AML-193 (cell line): ENCODE results near the gene PRICKLE2.

Experiments used
- DNase-seq, 2 experiments: peaks; one replicate each; lab custom pipeline; 2025; lab: John Stamatoyannopoulos, UW

Gene PRICKLE2

GRCh38 chr3:64224826-64225610 lies at the start of gene PRICKLE2:
Gene PRICKLE2 (minus strand): TSS chr3:64225466. CDS start chr3:64198927, 26,539 bp downstream.
- DNase-seq = no peak

- DNase-seq = no peak
These were observed 47.6 kb upstream of the PRICKLE2 start for GRCh38 chr3:64272842-64273241.

GRCh38 chr3:64272271-64272670 lies 47.0 kb upstream of the PRICKLE2 start:
- DNase-seq = no peak

GRCh38 chr3:64271631-64272030 lies 46.4 kb upstream of the PRICKLE2 start:
- DNase-seq = no peak

- no peak for DNase-seq
These were observed 45.6 kb upstream of the PRICKLE2 start for GRCh38 chr3:64270866-64271260.

- no peak for DNase-seq
These were observed 45.0 kb upstream of the PRICKLE2 start for GRCh38 chr3:64270142-64270865.

GRCh38 chr3:64268926-64269325 lies 43.7 kb upstream of the PRICKLE2 start:
- DNase-seq = no peak

GRCh38 chr3:64267721-64268604 lies 42.7 kb upstream of the PRICKLE2 start:
- no peak for DNase-seq

- no peak for DNase-seq
These were observed 41.7 kb upstream of the PRICKLE2 start for GRCh38 chr3:64266983-64267382.

- no peak for DNase-seq
These were observed 41.0 kb upstream of the PRICKLE2 start for GRCh38 chr3:64266065-64266931.

GRCh38 chr3:64265646-64266045 lies 40.4 kb upstream of the PRICKLE2 start:
- DNase-seq = no peak

GRCh38 chr3:64264501-64265109 lies 39.3 kb upstream of the PRICKLE2 start:
- no peak for DNase-seq

- DNase-seq = no peak
These were observed 37.4 kb upstream of the PRICKLE2 start for GRCh38 chr3:64262574-64263114.

GRCh38 chr3:64260431-64260830 lies 35.2 kb upstream of the PRICKLE2 start:
- no peak for DNase-seq

- DNase-seq = no peak
These were observed 34.4 kb upstream of the PRICKLE2 start for GRCh38 chr3:64259636-64260035.

GRCh38 chr3:64257100-64257755 lies 32.0 kb upstream of the PRICKLE2 start:
- no peak for DNase-seq

- no peak for DNase-seq
These were observed 30.6 kb upstream of the PRICKLE2 start for GRCh38 chr3:64255741-64256340.

GRCh38 chr3:64254443-64254842 lies 29.2 kb upstream of the PRICKLE2 start:
- DNase-seq = no peak

GRCh38 chr3:64253689-64254088 lies 28.4 kb upstream of the PRICKLE2 start:
- no peak for DNase-seq

GRCh38 chr3:64251019-64251418 lies 25.8 kb upstream of the PRICKLE2 start:
- no peak for DNase-seq
